Measurements from ENCODE around the gene ARSJ. TPM values are rescaled to one million over a fixed set of nuclear protein-coding genes. Genes with fewer than 3 reads are reported as not detected.

Gene ARSJ
- total RNA-seq, 1 donor from 2014 or later = not detected

GRCh38 chr4:113972781-113973180 lies 6.7 kb downstream of the ARSJ start:
- no peak overlapping the region for H3K4me3 Mint-ChIP-seq
- ATAC-seq (ENCODE audit: low read depth) (no peak), DNase-seq (no peak)
- H3K27me3 Mint-ChIP-seq = peaks cover 29% of the 10 kb centered on the region
- H3K27ac Mint-ChIP-seq = no peak overlapping the region
- H3K4me1 Mint-ChIP-seq = no peaks in the 10 kb centered on the region
- no peaks in the 10 kb centered on the region for H3K36me3 Mint-ChIP-seq (ENCODE audit: low read depth)
- TF ChIP-seq, protein P1, sequence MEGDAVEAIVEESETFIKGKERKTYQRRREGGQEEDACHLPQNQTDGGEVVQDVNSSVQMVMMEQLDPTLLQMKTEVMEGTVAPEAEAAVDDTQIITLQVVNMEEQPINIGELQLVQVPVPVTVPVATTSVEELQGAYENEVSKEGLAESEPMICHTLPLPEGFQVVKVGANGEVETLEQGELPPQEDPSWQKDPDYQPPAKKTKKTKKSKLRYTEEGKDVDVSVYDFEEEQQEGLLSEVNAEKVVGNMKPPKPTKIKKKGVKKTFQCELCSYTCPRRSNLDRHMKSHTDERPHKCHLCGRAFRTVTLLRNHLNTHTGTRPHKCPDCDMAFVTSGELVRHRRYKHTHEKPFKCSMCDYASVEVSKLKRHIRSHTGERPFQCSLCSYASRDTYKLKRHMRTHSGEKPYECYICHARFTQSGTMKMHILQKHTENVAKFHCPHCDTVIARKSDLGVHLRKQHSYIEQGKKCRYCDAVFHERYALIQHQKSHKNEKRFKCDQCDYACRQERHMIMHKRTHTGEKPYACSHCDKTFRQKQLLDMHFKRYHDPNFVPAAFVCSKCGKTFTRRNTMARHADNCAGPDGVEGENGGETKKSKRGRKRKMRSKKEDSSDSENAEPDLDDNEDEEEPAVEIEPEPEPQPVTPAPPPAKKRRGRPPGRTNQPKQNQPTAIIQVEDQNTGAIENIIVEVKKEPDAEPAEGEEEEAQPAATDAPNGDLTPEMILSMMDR (IDR thresholded peaks at IDR 0.05) = no peak
- intact Hi-C loops (cut with micrococcal nuclease) = no loop called here
- ChIA-PET CTCF (no interaction called here), POLR2A (no interaction called here)
- peaks cover 12% of the 10 kb centered on the region for H3K9me3 Mint-ChIP-seq

GRCh38 chr4:113971706-113972360 lies 7.6 kb downstream of the ARSJ start:
- Mint-ChIP-seq H3K4me3 (no peak overlapping the region), H3K27ac (no peak overlapping the region), H3K27me3 (peaks cover 30% of the 10 kb centered on the region), H3K36me3 (ENCODE audit: low read depth) (no peaks in the 10 kb centered on the region), H3K4me1 (no peaks in the 10 kb centered on the region), H3K9me3 (peaks cover 12% of the 10 kb centered on the region)
- intact Hi-C loops (cut with micrococcal nuclease) = no loop called here
- DNase-seq (no peak), ATAC-seq (ENCODE audit: low read depth) (no peak)
- ChIA-PET CTCF (no interaction called here), POLR2A (no interaction called here)
- TF ChIP-seq, protein P1 (IDR thresholded peaks at IDR 0.05) = no peak

- Mint-ChIP-seq H3K4me3 (no peak overlapping the region), H3K27ac (no peak overlapping the region), H3K9me3 (peaks cover 12% of the 10 kb centered on the region), H3K27me3 (peaks cover 25% of the 10 kb centered on the region), H3K4me1 (no peaks in the 10 kb centered on the region), H3K36me3 (ENCODE audit: low read depth) (no peaks in the 10 kb centered on the region)
- ChIA-PET CTCF (no interaction called here), POLR2A (no interaction called here)
- TF ChIP-seq, protein P1 (IDR thresholded peaks at IDR 0.05) = no peak
- intact Hi-C loops (cut with micrococcal nuclease) = no loop called here
- no peak for DNase-seq
- no peak for ATAC-seq (ENCODE audit: low read depth)
Observed at GRCh38 chr4:113969709-113970334, 9.6 kb downstream of the ARSJ start.

- H3K4me1 Mint-ChIP-seq = no peaks in the 10 kb centered on the region
- TF ChIP-seq, protein P1 (IDR thresholded peaks at IDR 0.05) = no peak
- POLR2A ChIA-PET = no interaction called here
- no peak overlapping the region for H3K27ac Mint-ChIP-seq
- peaks cover 19% of the 10 kb centered on the region for H3K27me3 Mint-ChIP-seq
- ATAC-seq (ENCODE audit: low read depth) = no peak
- DNase-seq = no peak
- no peak overlapping the region for H3K4me3 Mint-ChIP-seq
- intact Hi-C loops (cut with micrococcal nuclease) = no loop called here
- H3K36me3 Mint-ChIP-seq (ENCODE audit: low read depth) = no peaks in the 10 kb centered on the region
- H3K9me3 Mint-ChIP-seq = peaks cover 5% of the 10 kb centered on the region
- CTCF ChIA-PET = no interaction called here
Observed at GRCh38 chr4:113968473-113968872, 11.0 kb downstream of the ARSJ start.

DNA sequence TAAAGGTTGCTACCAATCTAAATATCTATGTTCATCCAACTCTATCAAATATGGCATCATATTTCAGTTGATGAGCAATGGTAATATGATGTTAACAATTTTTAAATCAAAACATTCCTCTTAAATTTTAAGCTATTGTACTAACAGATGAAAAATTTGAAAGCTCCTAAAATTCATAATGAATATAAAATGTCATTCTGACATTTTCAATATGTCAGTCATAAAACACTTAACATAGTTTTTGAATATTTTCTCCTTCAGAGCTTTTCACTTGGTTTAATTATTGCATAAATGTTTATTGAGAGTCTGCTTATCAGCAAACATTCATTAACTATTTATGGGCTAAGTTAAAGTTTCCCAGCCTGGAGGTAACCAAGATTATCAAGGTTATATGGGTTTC lies 11.8 kb downstream of the ARSJ start:
- H3K4me1 Mint-ChIP-seq = no peaks in the 10 kb centered on the region
- H3K9me3 Mint-ChIP-seq = peaks cover 10% of the 10 kb centered on the region
- intact Hi-C loops (cut with micrococcal nuclease) = no loop called here
- H3K4me3 Mint-ChIP-seq = no peak overlapping the region
- H3K27ac Mint-ChIP-seq = no peak overlapping the region
- TF ChIP-seq, protein P1 (IDR thresholded peaks at IDR 0.05) = no peak
- ChIA-PET CTCF (no interaction called here), POLR2A (interaction anchor here (0.6 kb wide), 1 partner anchor 13 kb away, joined by 7 read pairs; no protein-coding TSS in a partner anchor)
- H3K36me3 Mint-ChIP-seq (ENCODE audit: low read depth) = no peaks in the 10 kb centered on the region
- DNase-seq (no peak), ATAC-seq (ENCODE audit: low read depth) (no peak)
- peaks cover 22% of the 10 kb centered on the region for H3K27me3 Mint-ChIP-seq

Data from activated B cell treated with CpG ODN at 0.5 μM for 24 hours (primary cell).